Heart left ventricle (tissue), 16 donors: ENCODE data around the gene ALDH4A1. TPM values are rescaled to one million over a fixed set of nuclear protein-coding genes. Genes with fewer than 3 reads are reported as not detected.

Experiments
- ATAC-seq, 4 donors: fragments of 200-7000 bp; cut with Tn5 transposase; one replicate each; pipeline ENCODE4 v1.9.1; 2020 to 2022; ENCODE audit warnings: moderate library complexity in 4 of 4, mild to moderate bottlenecking in 3 of 4, moderate number of reproducible peaks in 1 of 4
- DNase-seq, 5 donors: peaks; one replicate each; pipeline ENCODE4 v3.0.0-alpha.2; 2020
- H3K27ac ChIP-seq, 12 donors: fragments of 200-600 bp; sonication (generic) in 4 of 12; one replicate each; pipeline versions ENCODE4 v1.5.0 to v1.8.0; 2016 to 2022; ENCODE audit warnings: mild to moderate bottlenecking in 2 of 12
- H3K27me3 ChIP-seq, 9 donors: fragments of 200-600 bp; sonication (generic) in 2 of 9; one replicate each; pipeline versions ENCODE4 v1.5.1 to v1.8.0; 2016 to 2022; ENCODE audit warnings: mild to moderate bottlenecking in 3 of 9
- H3K36me3 ChIP-seq, 9 donors: fragments of 200-600 bp; sonication (generic) in 2 of 9; one replicate each; pipeline versions ENCODE4 v1.5.0 to v1.8.0; 2018 to 2022; ENCODE audit warnings: mild to moderate bottlenecking in 2 of 9
- H3K4me1 ChIP-seq, 12 donors: fragments of 200-600 bp; sonication (generic) in 4 of 12; one replicate each; pipeline versions ENCODE4 v1.5.0 to v1.8.0; 2016 to 2022; ENCODE audit warnings: mild to moderate bottlenecking in 3 of 12
- H3K4me3 ChIP-seq, 12 donors: fragments of 200-600 bp; sonication (generic) in 4 of 12; one replicate each; pipeline versions ENCODE4 v1.5.0 to v1.8.0; 2017 to 2022; ENCODE audit warnings: mild to moderate bottlenecking in 9 of 12, moderate library complexity in 4 of 12
- H3K9me3 ChIP-seq, 12 donors: fragments of 200-600 bp; sonication (generic) in 4 of 12; one replicate each; pipeline versions ENCODE4 v1.5.0 to v1.8.0; 2016 to 2022; ENCODE audit warnings: mild to moderate bottlenecking in 1 of 12
- CTCF ChIP-seq, 12 donors: fragments of 200-600 bp; sonication (generic) in 4 of 12; IDR thresholded peaks; one replicate each; pipeline versions ENCODE4 v1.5.0 to v1.8.0; 2018 to 2022; ENCODE audit warnings: antibody characterized with exemption in 12 of 12, mild to moderate bottlenecking in 5 of 12
- POLR2A ChIP-seq, 2 donors: fragments of 450-650 bp; IDR thresholded peaks; one replicate each; pipeline ENCODE4 v1.6.1; 2017; ENCODE audit warnings: antibody characterized with exemption in 2 of 2, mild to moderate bottlenecking in 2 of 2, moderate library complexity in 2 of 2
- WGBS, 4 donors: extraction: QIAGEN DNeasy Blood & Tissue Kit in 2 of 4; methylation state at CpG; one replicate each; pipeline versions ENCODE4 v1.1.5 to v1.1.7; 2013 to 2018; 5-methylcytosine and 5-hydroxymethylcytosine counted together
- intact Hi-C, 10 donors: fragments of 100-400 bp; cut with DNase I; formaldehyde crosslinking; loops; one replicate each; pipeline versions ENCODE4 v1.11.1 to v1.14.2; 2022
- polyA plus RNA-seq, 2 donors: library from polyadenylated mRNA; stranded (reverse); fragments of 200-250 nt; gene quantifications; one replicate each; pipeline ENCODE4 v1.2.3, GENCODE V29; 2013
- total RNA-seq, 9 donors: library from RNA; depleted of rRNA in 2 of 9; stranded (reverse); fragments of >200 nt in 2 of 9; fragmentation: NEBNext Ultra II Directional in 3 of 9; extraction: Animal tissue kit (Norgen Biotek cat#: 25700) in 3 of 9; gene quantifications; one replicate each; pipeline versions ENCODE4 v1.1.0 to v1.2.4, GENCODE V29; 2016 to 2023
- donor health status: ischemic (EF 13 %, LVEDD 7.1; RV severe dilation, severe dysfunction).
- donor health status: healthy with polysubstance abuse.
- donor health status: DM: no; HTN: yes; CAD: no.
- donor health status: DM: no; HTN: no; CAD: no.
- donor health status: ischemic (EF 25% LVEDD 6.9; RV normal size, moderate dysfunction).
- donor health status: ischemic (EF 25% LVEDD 5.7; RV mildly dilated, moderate dysfunction).
- donor health status: healthy.
- donor health status: DM: yes; HTN: yes; CAD: no.
- donor health status: ischemic (EF 35%, LVEDD 5.7; RV mildly dilated, moderate dysfunction).
- donor health status: nonischemic (EF 11% LVEDD 7.7; RV severe dilation, severe dysfunction).
- donor health status: DM: yes; HTN: yes; CAD: no.
- donor health status: PGD.
- donor health status: ischemic (EF 29% LVEDD 5.4; RV normal size, mild dysfunction).
- donor health status: nonischemic (EF 23%, LVEDD 6.1; RV moderate dilation, normal function).

Gene ALDH4A1
- total and polyA plus RNA-seq, 11 donors = 20.8 to 57.6 (median 30.6) TPM

GRCh38 chr1:18938707-18939070, 36.3 kb upstream of the ALDH4A1 start:
- H3K4me1 ChIP-seq = peaks cover 7 to 52% (median 44%) of the 10 kb centered on the region in 12 donors
- no peak for DNase-seq
- H3K27me3 ChIP-seq = no peaks in the 10 kb centered on the region
- ATAC-seq = peak in 1 of 4 donors; percentile 5
- no peaks in the 10 kb centered on the region for H3K36me3 ChIP-seq
- WGBS, 4 donors = 36 to 57% (median 52%) methylated on average over 2 of the region's 2 CpGs
- intact Hi-C loops = no loop called here
- no peak overlapping the region for H3K4me3 ChIP-seq
- H3K27ac ChIP-seq = no peak overlapping the region
- TF ChIP-seq CTCF (IDR thresholded peaks at IDR 0.05) (no peak), POLR2A (IDR thresholded peaks at IDR 0.05) (no peak)
- no peaks in the 10 kb centered on the region for H3K9me3 ChIP-seq

- H3K27ac ChIP-seq = no peak overlapping the region
- WGBS, 4 donors = 78 to 86% (median 82%) methylated on average over 13 to 14 of the region's 14 CpGs
These were observed 35.8 kb upstream of the ALDH4A1 start for GRCh38 chr1:18938008-18938706.

GRCh38 chr1:18937539-18937938, 35.2 kb upstream of the ALDH4A1 start:
- H3K4me1 ChIP-seq = peaks cover 7 to 53% (median 39%) of the 10 kb centered on the region in 12 donors
- intact Hi-C loops = no loop called here

More at GRCh38 chr1:18938008-18938706, 35.8 kb upstream of the ALDH4A1 start:
- ATAC-seq = peak in 3 of 4 donors; percentile 13 to 25 (median 21)
- intact Hi-C loops = no loop called here
- H3K36me3 ChIP-seq = no peaks in the 10 kb centered on the region
- H3K9me3 ChIP-seq = no peaks in the 10 kb centered on the region
- TF ChIP-seq POLR2A (IDR thresholded peaks at IDR 0.05) (no peak), CTCF (IDR thresholded peaks at IDR 0.05) (no peak)
- H3K4me3 ChIP-seq = no peak overlapping the region
- H3K27me3 ChIP-seq = no peaks in the 10 kb centered on the region
- no peak for DNase-seq
- H3K4me1 ChIP-seq = peaks cover 7 to 53% (median 44%) of the 10 kb centered on the region in 12 donors

More at GRCh38 chr1:18937539-18937938, 35.2 kb upstream of the ALDH4A1 start:
- WGBS, 4 donors = 90 to 95% (median 91%) methylated on average over 8 of the region's 8 CpGs
- Histone ChIP-seq H3K27me3 (no peaks in the 10 kb centered on the region), H3K36me3 (no peaks in the 10 kb centered on the region), H3K4me3 (no peak overlapping the region), H3K27ac (no peak overlapping the region), H3K9me3 (no peaks in the 10 kb centered on the region)
- DNase-seq = no peak
- TF ChIP-seq POLR2A (IDR thresholded peaks at IDR 0.05) (no peak), CTCF (IDR thresholded peaks at IDR 0.05) (no peak)
- no peak for ATAC-seq
